HG03159 (cell line): ENCODE measurements around the gene MBD3.
"Not testable (repeated sequence)": the region's sequence is repeated elsewhere in the genome, so short reads cannot be mapped to it uniquely, and the experiment has no call there.

Experiments
- ATAC-seq: cut with Tn5 transposase; IDR thresholded peaks from one replicate; pipeline ENCODE4 v1.9.1; 2021; ENCODE audit warnings: mild to moderate bottlenecking, moderate library complexity; ENCODE audit not compliant: unreplicated experiment

The MBD3 gene

GRCh38 chr19:1549332-1549945, 43.2 kb downstream of the MBD3 start:
- ATAC-seq, result no peak

- ATAC-seq, result no peak
Measured at GRCh38 chr19:1540365-1540925, 52.2 kb downstream of the MBD3 start.

DNA sequence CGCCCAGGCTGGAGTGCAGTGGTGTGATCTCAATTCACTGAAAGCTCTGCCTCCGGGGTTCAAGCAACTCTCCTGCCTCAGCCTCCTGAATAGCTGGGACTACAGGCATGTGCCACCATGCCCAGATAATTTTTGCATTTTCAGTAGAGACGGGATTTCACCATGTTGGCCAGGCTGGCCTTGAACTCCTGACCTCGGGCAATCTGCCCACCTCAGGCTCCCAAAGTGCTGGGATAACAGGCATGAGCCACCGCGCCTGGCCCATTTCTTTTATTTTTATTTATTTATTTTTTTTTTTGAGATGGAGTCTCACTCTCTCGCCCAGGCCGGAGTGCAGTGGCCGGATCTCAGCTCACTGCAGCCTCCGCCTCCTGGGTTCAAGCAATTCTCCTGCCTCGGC, 52.9 kb downstream of the MBD3 start:
- not testable (repeated sequence) for ATAC-seq

DNA sequence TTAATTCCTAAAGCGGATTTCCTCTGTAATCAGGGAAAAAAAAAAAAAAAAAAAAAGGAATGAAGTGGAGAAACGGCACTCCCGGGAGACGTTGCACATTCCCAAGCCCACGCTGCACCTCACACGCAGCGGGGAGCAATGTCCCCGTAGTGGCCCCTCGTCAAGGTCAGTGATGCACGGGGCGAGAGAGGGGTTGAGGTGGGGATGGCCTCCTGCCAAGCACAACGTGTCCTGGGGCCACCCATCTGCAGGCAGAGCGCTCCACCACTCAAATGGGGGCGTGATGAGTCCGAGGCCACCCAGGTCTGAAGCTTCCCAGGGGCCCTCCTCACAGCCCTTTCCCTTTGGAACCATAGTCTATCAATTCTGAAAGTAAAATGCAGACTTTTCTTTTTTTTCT, 53.7 kb downstream of the MBD3 start:
- ATAC-seq, result no peak

- not testable (repeated sequence) for ATAC-seq
Measured at GRCh38 chr19:1535699-1536098, 57.0 kb downstream of the MBD3 start.

DNA sequence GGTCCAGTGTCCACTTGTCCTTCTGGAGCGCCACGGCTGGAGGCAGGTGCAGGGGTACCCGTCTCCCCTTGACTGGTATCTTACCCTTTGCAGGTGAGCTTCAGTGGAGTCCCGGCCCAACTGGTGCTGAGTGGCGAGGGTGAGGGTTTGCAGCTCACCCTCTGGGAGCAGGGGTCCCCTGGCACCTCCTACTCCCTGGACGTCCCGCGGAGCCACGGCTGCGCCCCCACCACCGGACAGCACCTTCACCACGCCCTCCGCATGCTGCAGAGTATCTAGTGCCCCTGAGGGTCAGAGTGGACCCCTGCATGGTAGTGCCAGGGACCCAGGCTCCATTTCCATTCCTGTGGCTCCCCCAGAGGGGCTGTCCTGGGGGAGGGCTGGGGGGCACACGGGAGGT, 57.7 kb downstream of the MBD3 start:
- no peak for ATAC-seq

GRCh38 chr19:1533510-1534150, 59.0 kb downstream of the MBD3 start:
- no peak for ATAC-seq

DNA sequence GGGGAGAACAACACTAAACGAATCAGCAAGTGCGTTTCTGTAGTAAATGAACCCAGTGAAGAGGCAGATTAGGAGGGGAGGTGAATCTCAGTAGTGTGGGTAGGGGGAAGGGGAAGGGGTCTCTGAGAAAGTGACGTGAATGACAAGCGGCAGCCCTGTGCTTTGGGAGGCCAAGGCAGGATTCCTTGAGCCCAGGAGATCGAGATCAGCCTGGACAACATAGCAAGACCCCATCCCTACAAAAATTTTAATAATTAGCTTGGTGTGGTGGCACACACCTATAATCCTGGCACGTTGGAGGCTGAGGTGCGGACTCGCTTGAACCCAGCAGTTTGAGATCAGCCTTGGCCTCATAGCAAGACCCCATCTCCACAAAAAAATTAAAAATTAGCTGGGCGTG, 60.7 kb downstream of the MBD3 start:
- no peak for ATAC-seq

GRCh38 chr19:1531587-1531986, 61.1 kb downstream of the MBD3 start:
- no peak for ATAC-seq

DNA sequence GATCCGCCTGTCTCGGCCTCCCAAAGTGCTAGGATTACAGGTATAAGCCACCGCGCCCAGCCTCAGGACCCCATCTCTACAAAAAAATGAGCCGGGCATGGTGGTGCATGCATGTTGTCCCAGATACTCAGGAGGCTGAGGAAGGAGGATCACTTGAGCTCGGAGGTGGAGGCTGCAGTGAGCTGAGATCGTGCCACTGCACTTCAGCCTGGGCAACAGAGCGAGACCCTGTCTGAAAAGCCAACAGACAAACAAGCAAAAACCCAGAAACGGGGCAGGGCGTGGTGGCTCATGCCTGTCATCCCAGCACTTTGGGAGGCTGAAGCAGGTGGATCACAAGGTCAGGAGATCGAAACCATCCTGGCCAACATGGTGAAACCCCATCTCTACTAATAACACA, 61.8 kb downstream of the MBD3 start:
- not testable (repeated sequence) for ATAC-seq

DNA sequence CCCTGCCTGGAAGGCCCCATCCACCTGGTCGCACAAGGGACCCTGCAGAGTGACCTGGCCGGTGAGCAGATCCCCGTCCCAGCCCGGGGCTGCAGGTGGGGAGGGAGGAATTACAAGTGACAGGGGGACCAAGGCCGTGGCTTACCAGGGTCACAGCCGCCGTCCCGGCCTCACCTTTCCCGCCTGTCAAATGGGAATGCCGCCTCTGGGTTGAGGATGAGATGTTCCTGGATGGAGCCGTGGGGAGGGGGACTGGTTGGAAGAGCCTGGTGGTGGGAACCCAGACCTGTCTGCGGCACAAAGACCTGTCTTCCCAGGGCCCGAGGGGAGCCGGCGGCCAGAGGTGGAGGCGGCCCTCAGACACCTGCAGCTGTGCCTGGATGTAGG, 63.2 kb downstream of the MBD3 start:
- no peak for ATAC-seq

- no peak for ATAC-seq
Measured at GRCh38 chr19:1528596-1529429, 63.9 kb downstream of the MBD3 start.

GRCh38 chr19:1527650-1528309, 64.9 kb downstream of the MBD3 start:
- ATAC-seq, result no peak

DNA sequence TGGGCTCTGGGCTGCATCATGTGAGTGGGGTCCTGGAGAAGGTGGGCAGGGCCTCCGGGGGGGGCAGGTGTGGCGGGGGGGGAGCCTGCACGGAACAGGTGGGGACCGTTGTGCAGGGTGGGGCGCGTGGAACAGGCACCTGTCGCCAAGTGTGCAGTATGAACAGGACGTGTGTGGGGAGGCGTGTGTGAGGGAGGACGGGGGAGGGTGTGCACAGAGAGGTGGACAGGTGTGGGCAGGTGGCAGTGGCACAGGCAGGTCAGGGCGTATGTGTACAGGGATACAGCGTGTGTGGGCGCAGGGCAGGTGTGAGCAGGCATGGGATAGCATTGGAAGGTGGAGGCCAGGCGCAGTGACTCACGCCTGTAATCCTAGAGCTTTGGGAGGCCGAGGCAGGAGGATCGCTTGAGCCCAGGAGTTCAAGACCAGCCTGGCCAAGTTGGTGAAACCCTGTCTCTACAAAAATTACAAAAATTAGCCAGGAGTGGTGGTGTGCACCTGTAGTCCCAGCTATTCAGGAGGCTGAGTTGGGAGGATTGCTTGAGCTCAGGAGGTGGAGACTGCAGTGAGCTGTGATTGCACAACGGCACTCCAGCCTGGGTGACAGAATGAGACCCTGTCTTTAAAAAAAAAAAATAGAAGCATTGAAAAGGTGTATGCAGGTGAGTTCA, 65.6 kb downstream of the MBD3 start:
- ATAC-seq, result no peak

GRCh38 chr19:1526066-1526778, 66.4 kb downstream of the MBD3 start:
- no peak for ATAC-seq

- no peak for ATAC-seq
Measured at GRCh38 chr19:1525343-1525742, 67.3 kb downstream of the MBD3 start.

DNA sequence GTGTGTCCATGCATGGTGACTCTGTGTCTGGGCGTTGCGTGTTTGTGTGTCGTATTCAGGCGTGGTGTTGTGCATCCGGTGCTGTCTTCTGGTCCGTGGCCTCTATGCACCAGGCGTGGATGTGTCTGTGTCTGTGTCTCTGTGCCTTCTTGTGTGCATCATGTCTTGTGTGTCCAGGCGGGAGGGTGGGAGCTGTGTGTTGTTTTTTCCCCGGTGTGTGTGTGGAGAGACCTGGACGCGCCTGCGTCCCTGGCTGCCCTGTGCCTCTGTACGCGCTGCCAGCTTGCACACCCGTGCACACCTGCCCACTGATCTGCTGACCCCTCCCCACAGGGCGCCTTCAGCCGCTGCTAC, 67.7 kb downstream of the MBD3 start:
- no peak for ATAC-seq

DNA sequence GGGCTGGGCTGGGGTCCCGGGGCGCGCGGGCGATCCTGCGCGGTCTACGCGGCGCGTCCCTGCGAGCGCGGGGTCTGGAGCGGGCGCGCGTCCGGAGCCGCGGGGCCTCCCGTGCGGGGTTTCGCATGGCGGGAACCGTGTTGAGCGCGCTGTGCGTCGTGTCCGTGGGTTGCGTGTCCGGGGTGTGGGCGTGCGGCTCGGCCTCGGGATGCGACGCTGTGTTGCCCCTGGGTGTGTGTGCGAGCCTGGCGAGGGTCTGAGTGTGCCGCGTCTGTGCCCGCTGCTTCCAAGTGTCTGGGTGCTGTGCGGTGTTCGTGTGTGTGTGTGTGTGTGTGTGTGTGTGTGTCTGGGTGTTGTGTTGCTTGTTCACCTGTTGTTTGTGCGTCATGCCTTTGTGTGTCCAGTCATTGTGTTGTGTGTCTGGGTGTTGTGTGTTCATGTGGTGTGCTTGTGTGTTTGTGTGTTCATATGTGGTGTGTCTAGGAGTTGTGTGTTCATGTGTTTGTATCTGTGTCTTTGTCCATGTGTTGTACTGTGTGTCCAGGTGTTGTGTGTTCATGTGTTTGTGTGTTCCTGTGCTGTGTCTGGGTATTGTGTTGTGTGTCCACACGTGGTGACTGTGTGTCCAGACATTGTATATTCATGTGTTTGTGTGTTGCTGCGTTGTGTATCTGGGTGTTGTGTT, 68.2 kb downstream of the MBD3 start:
- ATAC-seq, result no peak
